ENCODE data around the gene GAD2. TPM values are rescaled to one million over a fixed set of nuclear protein-coding genes. Genes with fewer than 3 reads are reported as not detected.

GAD2 gene
- total RNA-seq, 4 donors from 2014 or later: not detected

GRCh38 chr10:26243351-26243720, 26.8 kb downstream of the GAD2 start:
- no peak for TF ChIP-seq CTCF (IDR thresholded peaks at IDR 0.05; ENCODE audit: low read depth)

- no peak for TF ChIP-seq CTCF (IDR thresholded peaks at IDR 0.05; ENCODE audit: low read depth)
These were observed 33.1 kb downstream of the GAD2 start for GRCh38 chr10:26249681-26250080.

GRCh38 chr10:26251925-26252324, 35.4 kb downstream of the GAD2 start:
- TF ChIP-seq CTCF (IDR thresholded peaks at IDR 0.05; ENCODE audit: low read depth): no peak

DNA sequence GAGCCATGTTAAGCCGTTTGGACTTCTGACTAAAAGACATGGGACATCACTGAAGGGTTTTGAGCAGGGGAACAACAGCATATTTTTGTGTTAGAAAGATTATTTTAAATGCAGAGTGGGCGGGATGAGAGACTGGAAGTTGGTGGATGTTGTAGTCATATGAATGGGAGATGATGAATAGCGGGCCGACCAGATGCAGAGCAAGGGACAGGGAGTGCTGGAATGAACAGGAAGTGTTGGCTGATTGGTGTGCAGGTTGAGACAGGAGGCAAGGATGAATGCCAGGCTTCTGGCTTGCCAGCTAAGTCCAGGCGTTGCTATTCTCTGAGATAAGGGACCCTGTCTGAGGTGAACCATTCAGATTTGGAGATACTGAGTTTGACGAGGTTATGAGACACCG, 38.0 kb downstream of the GAD2 start:
- no peak for TF ChIP-seq CTCF (IDR thresholded peaks at IDR 0.05; ENCODE audit: low read depth)

- no peak for TF ChIP-seq CTCF (IDR thresholded peaks at IDR 0.05; ENCODE audit: low read depth)
These were observed 42.8 kb downstream of the GAD2 start for GRCh38 chr10:26259341-26259740.

- TF ChIP-seq CTCF (IDR thresholded peaks at IDR 0.05; ENCODE audit: low read depth): no peak
These were observed 53.2 kb downstream of the GAD2 start for GRCh38 chr10:26269754-26270153.

DNA sequence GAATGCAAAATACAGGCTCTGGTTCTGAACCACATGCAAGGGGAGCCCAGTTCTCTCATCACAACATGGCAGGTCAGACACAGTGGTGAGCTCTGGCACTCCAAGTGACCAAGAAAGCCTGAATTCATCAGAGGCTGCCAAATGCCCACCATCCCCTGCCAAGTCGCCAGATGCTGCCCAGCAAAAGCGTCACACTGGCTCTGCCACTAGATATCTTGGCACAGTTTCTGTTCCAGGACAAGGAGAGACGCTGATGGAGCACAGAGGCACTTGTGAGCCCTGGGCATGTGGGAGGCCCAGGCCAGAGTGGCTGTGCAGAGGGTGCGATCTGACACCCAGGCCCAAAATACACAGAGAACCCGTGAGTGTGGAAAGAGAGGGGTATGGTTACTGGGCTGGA, 57.8 kb downstream of the GAD2 start:
- TF ChIP-seq CTCF (IDR thresholded peaks at IDR 0.05; ENCODE audit: low read depth): no peak

DNA sequence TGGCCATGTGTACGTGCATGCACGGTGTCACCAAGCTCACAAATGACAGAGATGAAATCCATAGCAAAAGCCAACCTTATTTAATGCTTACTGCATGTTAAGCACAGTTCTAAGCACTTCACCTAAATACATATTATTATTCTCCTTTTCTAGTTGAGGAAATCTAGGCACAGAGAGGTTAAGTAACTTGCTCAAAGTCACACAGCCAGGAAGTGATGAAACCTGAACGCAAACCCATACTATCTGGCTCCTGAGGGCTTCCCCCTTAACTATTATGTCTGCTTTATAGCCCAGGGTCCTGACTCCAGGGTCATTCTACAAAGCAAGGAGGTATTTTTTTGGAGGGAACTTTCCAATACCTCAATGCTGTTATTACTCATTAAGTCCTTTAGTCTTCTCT, 61.7 kb downstream of the GAD2 start:
- no peak for TF ChIP-seq CTCF (IDR thresholded peaks at IDR 0.05; ENCODE audit: low read depth)
